ENCODE results near the gene DLX3. TPM values are rescaled to one million over a fixed set of nuclear protein-coding genes. Genes with fewer than 3 reads are reported as not detected.

DLX3 gene
- total and polyA plus RNA-seq, 4 donors, result 0.17 to 1.3 (median 0.64) TPM

DNA sequence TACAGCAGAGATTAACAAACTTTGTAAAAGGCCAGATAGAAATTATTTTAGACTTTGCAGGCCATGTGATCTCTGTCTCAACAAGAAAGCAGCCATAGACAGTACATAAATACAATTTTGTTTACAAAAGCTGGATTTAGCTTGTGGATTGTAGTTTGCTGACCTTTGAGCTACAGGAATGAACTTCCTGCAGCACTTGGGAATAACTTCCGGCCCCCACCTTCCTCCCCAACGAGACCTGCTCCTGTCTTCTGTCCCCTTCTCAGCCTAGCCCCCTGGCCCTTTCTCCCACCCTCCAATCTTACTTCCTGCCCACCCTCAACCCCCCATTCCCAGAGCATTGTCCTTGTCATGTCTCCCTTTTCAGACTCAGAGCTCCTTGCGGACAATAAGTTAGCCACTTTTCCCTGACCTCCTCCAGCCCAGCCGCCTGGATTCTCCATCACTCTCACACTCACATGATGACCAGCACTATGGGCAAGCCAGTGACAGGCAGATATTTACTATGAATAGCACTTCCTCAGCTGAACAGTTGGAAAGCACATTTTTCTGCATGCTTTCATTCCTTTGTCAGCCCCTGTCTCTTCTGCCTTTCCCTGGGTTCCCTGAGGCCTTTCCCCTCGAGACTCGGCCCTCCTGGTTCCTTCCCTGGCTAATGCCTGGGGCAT is 27.6 kb upstream of the DLX3 start:
- Histone ChIP-seq H3K4me3 (no peak overlapping the region), H3K27me3 (ENCODE audit: control insufficient read depth in 3 of 3, insufficient read depth in 3 of 3, low read length in 2 of 3) (no peaks in the 10 kb centered on the region), H3K9me3 (ENCODE audit: control insufficient read depth in 4 of 4, insufficient read depth in 3 of 4, low read length in 3 of 4) (no peaks in the 10 kb centered on the region), H3K27ac (ENCODE audit: low read depth in 1 of 2, low read length in 1 of 2) (peak overlapping the region in 1 of 2 donors; percentile 2), H3K36me3 (ENCODE audit: control insufficient read depth in 4 of 4, insufficient read depth in 4 of 4, low read length in 4 of 4) (no peaks in the 10 kb centered on the region), H3K4me1 (ENCODE audit: control insufficient read depth in 5 of 5, insufficient read depth in 5 of 5, low read length in 5 of 5) (peaks cover 0 to 24% (median 11%) of the 10 kb centered on the region in 5 donors), H3K9ac (ENCODE audit: insufficient read depth in 1 of 2, low read length in 2 of 2) (no peak overlapping the region)
- WGBS, 2 donors, result 60 to 72% methylated on average over 6 of the region's 6 CpGs
- no peak for ATAC-seq (ENCODE audit: insufficient read depth, low FRiP score)
- peak in 1 of 3 donors; percentile 48 for DNase-seq
- TF ChIP-seq, protein P1, sequence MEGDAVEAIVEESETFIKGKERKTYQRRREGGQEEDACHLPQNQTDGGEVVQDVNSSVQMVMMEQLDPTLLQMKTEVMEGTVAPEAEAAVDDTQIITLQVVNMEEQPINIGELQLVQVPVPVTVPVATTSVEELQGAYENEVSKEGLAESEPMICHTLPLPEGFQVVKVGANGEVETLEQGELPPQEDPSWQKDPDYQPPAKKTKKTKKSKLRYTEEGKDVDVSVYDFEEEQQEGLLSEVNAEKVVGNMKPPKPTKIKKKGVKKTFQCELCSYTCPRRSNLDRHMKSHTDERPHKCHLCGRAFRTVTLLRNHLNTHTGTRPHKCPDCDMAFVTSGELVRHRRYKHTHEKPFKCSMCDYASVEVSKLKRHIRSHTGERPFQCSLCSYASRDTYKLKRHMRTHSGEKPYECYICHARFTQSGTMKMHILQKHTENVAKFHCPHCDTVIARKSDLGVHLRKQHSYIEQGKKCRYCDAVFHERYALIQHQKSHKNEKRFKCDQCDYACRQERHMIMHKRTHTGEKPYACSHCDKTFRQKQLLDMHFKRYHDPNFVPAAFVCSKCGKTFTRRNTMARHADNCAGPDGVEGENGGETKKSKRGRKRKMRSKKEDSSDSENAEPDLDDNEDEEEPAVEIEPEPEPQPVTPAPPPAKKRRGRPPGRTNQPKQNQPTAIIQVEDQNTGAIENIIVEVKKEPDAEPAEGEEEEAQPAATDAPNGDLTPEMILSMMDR (IDR thresholded peaks at IDR 0.05; ENCODE audit: control extremely low read depth, extremely low read depth), result no peak

DNA sequence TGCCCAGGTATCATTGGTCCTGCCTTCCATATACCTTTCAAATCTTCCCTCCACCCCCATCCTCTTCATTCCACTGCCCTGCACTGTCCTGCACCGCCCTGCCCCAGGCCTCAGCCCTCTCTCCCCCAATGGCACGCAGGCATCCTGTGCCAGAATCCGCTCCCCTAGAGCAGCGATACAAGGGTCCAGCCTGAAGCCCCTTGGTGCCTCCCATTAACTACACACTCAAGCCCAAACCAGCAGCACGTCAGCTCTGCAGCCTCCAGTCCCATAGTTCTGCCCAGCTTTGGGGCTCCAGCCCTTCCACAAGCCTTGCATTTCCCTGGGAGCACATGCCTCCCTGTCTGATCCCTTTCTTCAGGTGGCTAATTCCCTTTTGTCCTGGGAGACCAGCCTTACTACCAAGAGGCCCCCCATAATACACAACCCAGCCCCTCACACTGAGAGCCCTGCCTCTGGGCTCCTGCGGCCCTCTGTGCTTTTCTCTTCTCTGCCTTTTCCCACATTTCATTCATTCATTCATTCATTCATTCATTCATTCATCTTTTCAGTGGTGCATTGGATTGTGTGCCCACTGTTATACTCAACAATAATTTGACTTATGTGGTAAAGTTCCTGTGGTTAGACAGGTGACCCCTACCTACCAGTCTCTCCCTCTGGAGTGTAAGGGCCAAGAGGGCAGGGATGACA is 26.8 kb upstream of the DLX3 start:
- Histone ChIP-seq H3K36me3 (ENCODE audit: control insufficient read depth in 4 of 4, insufficient read depth in 4 of 4, low read length in 4 of 4) (no peaks in the 10 kb centered on the region), H3K27me3 (ENCODE audit: control insufficient read depth in 3 of 3, insufficient read depth in 3 of 3, low read length in 2 of 3) (no peaks in the 10 kb centered on the region), H3K27ac (ENCODE audit: low read depth in 1 of 2, low read length in 1 of 2) (no peak overlapping the region), H3K9ac (ENCODE audit: insufficient read depth in 1 of 2, low read length in 2 of 2) (no peak overlapping the region), H3K4me3 (no peak overlapping the region), H3K4me1 (ENCODE audit: control insufficient read depth in 5 of 5, insufficient read depth in 5 of 5, low read length in 5 of 5) (peaks cover 0 to 17% (median 5%) of the 10 kb centered on the region in 5 donors), H3K9me3 (ENCODE audit: control insufficient read depth in 4 of 4, insufficient read depth in 3 of 4, low read length in 3 of 4) (no peaks in the 10 kb centered on the region)
- no peak for DNase-seq
- ATAC-seq (ENCODE audit: insufficient read depth, low FRiP score), result no peak
- 95 to 97% methylated on average over 6 of the region's 6 CpGs for WGBS, 2 donors
- TF ChIP-seq, protein P1 (IDR thresholded peaks at IDR 0.05; ENCODE audit: control extremely low read depth, extremely low read depth), result no peak

DNA sequence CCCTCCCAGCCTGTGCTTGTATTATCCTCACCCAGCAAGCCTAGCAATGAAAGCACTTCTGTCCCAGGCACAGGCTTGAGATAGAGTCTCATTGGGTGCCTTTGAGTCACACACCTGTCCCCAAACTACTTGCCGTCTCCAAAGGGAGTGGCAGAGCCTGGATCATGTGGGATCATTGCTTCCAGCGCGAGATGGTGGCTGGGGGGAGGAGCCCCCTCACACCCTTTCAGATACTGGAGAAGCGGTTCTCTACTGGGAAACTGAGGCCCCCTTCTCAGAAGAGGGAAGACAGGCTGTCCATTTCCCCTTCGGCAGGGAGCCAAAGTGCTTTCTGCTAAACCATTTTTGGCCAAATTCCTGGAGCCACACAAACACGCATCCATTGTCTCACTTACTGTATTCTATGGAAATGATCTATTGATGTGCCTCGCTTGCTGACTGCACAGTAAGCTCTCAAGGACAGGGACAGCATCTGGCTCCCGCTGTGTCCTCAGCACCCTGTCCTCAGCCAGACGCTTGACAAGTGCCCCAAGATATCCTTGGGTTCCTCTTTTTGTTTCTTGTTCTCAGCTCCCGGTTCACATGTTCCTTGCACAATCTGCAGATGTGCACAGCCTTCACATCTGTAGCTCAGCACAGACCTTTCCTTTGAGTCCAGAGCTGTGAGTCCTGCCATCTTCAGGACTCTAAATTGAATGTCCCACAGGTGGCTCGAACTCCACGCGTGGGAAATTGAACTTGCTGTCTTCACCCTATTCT is 26.0 kb upstream of the DLX3 start:
- Histone ChIP-seq H3K4me3 (no peak overlapping the region), H3K27ac (ENCODE audit: low read depth in 1 of 2, low read length in 1 of 2) (no peak overlapping the region), H3K9me3 (ENCODE audit: control insufficient read depth in 4 of 4, insufficient read depth in 3 of 4, low read length in 3 of 4) (no peaks in the 10 kb centered on the region), H3K27me3 (ENCODE audit: control insufficient read depth in 3 of 3, insufficient read depth in 3 of 3, low read length in 2 of 3) (no peaks in the 10 kb centered on the region), H3K4me1 (ENCODE audit: control insufficient read depth in 5 of 5, insufficient read depth in 5 of 5, low read length in 5 of 5) (peaks cover 0 to 17% (median 5%) of the 10 kb centered on the region in 5 donors), H3K36me3 (ENCODE audit: control insufficient read depth in 4 of 4, insufficient read depth in 4 of 4, low read length in 4 of 4) (no peaks in the 10 kb centered on the region), H3K9ac (ENCODE audit: insufficient read depth in 1 of 2, low read length in 2 of 2) (no peak overlapping the region)
- no peak for DNase-seq
- WGBS, 2 donors, result 57 to 60% methylated on average over 13 of the region's 13 CpGs
- ATAC-seq (ENCODE audit: insufficient read depth, low FRiP score), result no peak
- TF ChIP-seq, protein P1 (IDR thresholded peaks at IDR 0.05; ENCODE audit: control extremely low read depth, extremely low read depth), result no peak
